T1000 (cell line): ENCODE measurements around the gene RILP.

Experiments
- DNase-seq: peaks from one replicate; lab custom pipeline; 2025; ENCODE audit warnings: mixed read lengths; lab: John Stamatoyannopoulos, UW

RILP gene

GRCh38 chr17:1629504-1630310 lies 20.0 kb downstream of the RILP start:
- peak; percentile 35 for DNase-seq

- DNase-seq, result peak; percentile 89
These were observed 20.7 kb downstream of the RILP start for GRCh38 chr17:1628856-1629503.

- peak; percentile 57 for DNase-seq
These were observed 21.4 kb downstream of the RILP start, which contains the start of gene SLC43A2 for GRCh38 chr17:1627982-1628855. Gene SLC43A2, minus strand, starts transcription at chr17:1628834. Its CDS starts 960 bp downstream, at chr17:1627874.

- no peak for DNase-seq
These were observed 22.3 kb downstream of the RILP start for GRCh38 chr17:1627182-1627981.

- no peak for DNase-seq
These were observed 23.3 kb downstream of the RILP start for GRCh38 chr17:1626333-1626732.

- no peak for DNase-seq
These were observed 24.1 kb downstream of the RILP start for GRCh38 chr17:1625581-1625980.

GRCh38 chr17:1625053-1625452 lies 24.6 kb downstream of the RILP start:
- DNase-seq, result no peak

GRCh38 chr17:1624650-1625049 lies 25.0 kb downstream of the RILP start:
- DNase-seq, result no peak

GRCh38 chr17:1623057-1623630 lies 26.5 kb downstream of the RILP start:
- DNase-seq, result no peak

GRCh38 chr17:1621273-1621954 lies 28.3 kb downstream of the RILP start:
- no peak for DNase-seq

- no peak for DNase-seq
These were observed 29.2 kb downstream of the RILP start for GRCh38 chr17:1620486-1620885.

GRCh38 chr17:1617620-1618174 lies 32.0 kb downstream of the RILP start:
- DNase-seq, result peak; percentile 52

GRCh38 chr17:1616101-1616500 lies 33.6 kb downstream of the RILP start:
- DNase-seq, result no peak

GRCh38 chr17:1612400-1612799 lies 37.3 kb downstream of the RILP start:
- no peak for DNase-seq

- no peak for DNase-seq
These were observed 38.0 kb downstream of the RILP start for GRCh38 chr17:1611715-1612114.

GRCh38 chr17:1608676-1609075 lies 41.0 kb downstream of the RILP start:
- DNase-seq, result no peak

- no peak for DNase-seq
These were observed 41.7 kb downstream of the RILP start for GRCh38 chr17:1607971-1608320.

- DNase-seq, result no peak
These were observed 43.2 kb downstream of the RILP start for GRCh38 chr17:1606352-1606985.

- no peak for DNase-seq
These were observed 43.9 kb downstream of the RILP start for GRCh38 chr17:1605681-1606351.
